HPDE6-E6E7 (cell line): ENCODE results near the gene HACD3.
"Not testable (repeated sequence)": the region's sequence is repeated elsewhere in the genome, so short reads cannot be mapped to it uniquely, and the experiment has no call there.

Experiments
- DNase-seq: peaks from one replicate; pipeline ENCODE4 v3.0.0; 2011; ENCODE audit warnings: missing footprints; ENCODE audit errors: extremely low spot score

Gene HACD3

GRCh38 chr15:65599677-65600076 is 69.4 kb downstream of the HACD3 start:
- no peak for DNase-seq

GRCh38 chr15:65603134-65603533 is 72.9 kb downstream of the HACD3 start:
- DNase-seq, result no peak

GRCh38 chr15:65603559-65603958 is 73.3 kb downstream of the HACD3 start:
- DNase-seq, result no peak

GRCh38 chr15:65610871-65611718 is 80.8 kb downstream of the HACD3 start, which contains the start of gene INTS14:
TSS of gene INTS14 (minus strand) at chr15:65611131. CDS start at chr15:65607380, 3,751 bp downstream.
- DNase-seq, result peak; percentile 96

GRCh38 chr15:65611888-65612615 is 81.8 kb downstream of the HACD3 start:
- no peak for DNase-seq

GRCh38 chr15:65612616-65612946 is 82.3 kb downstream of the HACD3 start:
- DNase-seq, result no peak

GRCh38 chr15:65612949-65613744 is 82.9 kb downstream of the HACD3 start:
- DNase-seq, result no peak

- not testable (repeated sequence) for DNase-seq
Observed at GRCh38 chr15:65615887-65616286, 85.6 kb downstream of the HACD3 start.

GRCh38 chr15:65618560-65619109 is 88.4 kb downstream of the HACD3 start:
- DNase-seq, result no peak

- no peak for DNase-seq
Observed at GRCh38 chr15:65619626-65620290, 89.5 kb downstream of the HACD3 start.

- DNase-seq, result no peak
Observed at GRCh38 chr15:65620833-65621232, 90.6 kb downstream of the HACD3 start.

- no peak for DNase-seq
Observed at GRCh38 chr15:65621638-65622037, 91.4 kb downstream of the HACD3 start, which contains the start of gene SLC24A1. TSS of gene SLC24A1 (plus strand) at chr15:65621938. CDS start at chr15:65624081, 2,143 bp downstream.

DNA sequence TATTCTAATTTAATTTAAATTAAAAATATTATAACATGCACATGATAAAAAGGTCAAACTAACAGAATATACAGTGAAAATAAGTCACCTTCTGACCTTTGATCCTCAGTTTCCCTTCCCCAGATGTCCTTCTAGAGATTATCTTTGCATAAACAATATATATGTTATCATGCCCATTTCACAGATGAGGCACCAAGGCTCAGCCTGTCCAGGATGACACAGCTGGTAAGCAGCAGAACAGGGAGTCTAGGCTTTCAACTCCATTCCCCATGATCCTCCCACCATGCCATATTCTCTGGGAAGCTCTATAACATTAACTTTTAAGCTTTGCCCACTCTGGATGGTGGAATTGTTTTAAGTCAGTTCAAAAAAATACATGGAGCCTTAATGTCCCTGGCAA is 92.8 kb downstream of the HACD3 start:
- no peak for DNase-seq

GRCh38 chr15:65626856-65627255 is 96.6 kb downstream of the HACD3 start:
- DNase-seq, result no peak
